Chondrocyte (in vitro differentiated cells): Measurements from ENCODE around the gene COL12A1. TPM values are rescaled to one million over a fixed set of nuclear protein-coding genes. Genes with fewer than 3 reads are reported as not detected.

Source experiments
- DNase-seq: peaks from one replicate; pipeline ENCODE4 v3.0.0; 2021; ENCODE audit warnings: mixed read lengths, low spot score
- H3K27ac Mint-ChIP-seq: one replicate; pipeline ENCODE4 v1.8.0; 2021; ENCODE audit warnings: mild to moderate bottlenecking, moderate library complexity, mixed read lengths; ENCODE audit not compliant: unreplicated experiment
- H3K27me3 Mint-ChIP-seq: 2 replicates; pipeline ENCODE4 v1.8.0; 2021; ENCODE audit warnings: low read depth, mixed read lengths
- H3K36me3 Mint-ChIP-seq: 2 replicates; pipeline ENCODE4 v1.8.0; 2021; ENCODE audit warnings: low read depth, mixed read lengths
- H3K4me1 Mint-ChIP-seq: 2 replicates; pipeline ENCODE4 v1.8.0; 2021; ENCODE audit warnings: low read depth, mild to moderate bottlenecking, mixed read lengths
- H3K4me3 Mint-ChIP-seq: one replicate; pipeline ENCODE4 v1.8.0; 2021; ENCODE audit warnings: mild to moderate bottlenecking, moderate library complexity, mixed read lengths; ENCODE audit not compliant: unreplicated experiment
- H3K9me3 Mint-ChIP-seq: 2 replicates; pipeline ENCODE4 v1.8.0; 2021; ENCODE audit warnings: low read depth, mixed read lengths
- total RNA-seq: library from RNA; stranded (reverse); gene quantifications from 3 replicates; pipeline ENCODE4 v1.2.1, GENCODE V29; 2021
- TF ChIP-seq, protein P1 (sequence below): fragments of 200-600 bp; sonication (generic); IDR thresholded peaks from 2 replicates; pipeline ENCODE4 v1.5.0; 2021; ENCODE audit warnings: antibody characterized with exemption, mild to moderate bottlenecking, moderate library complexity

COL12A1 gene
- total RNA-seq, 1 donor from 2014 or later: 2,073 TPM

DNA sequence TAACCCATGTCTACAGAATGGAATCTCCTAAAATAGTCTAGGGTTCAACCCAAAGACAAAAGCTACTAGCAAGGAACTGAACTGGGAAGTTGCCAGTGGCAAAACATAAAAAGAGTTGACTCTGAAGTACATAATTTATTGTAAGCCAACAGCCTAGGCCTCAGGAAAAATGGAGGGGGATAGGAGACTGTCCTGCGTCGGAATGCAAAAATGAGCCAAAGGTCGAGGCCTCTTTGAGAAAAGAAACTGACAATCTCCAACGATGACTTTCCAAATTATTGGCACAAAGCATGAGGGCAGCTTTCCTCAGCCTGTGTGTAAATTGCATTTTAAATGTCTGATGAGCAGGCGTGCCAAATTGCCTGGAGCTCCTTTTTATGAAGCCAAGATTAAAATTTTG, 2.1 kb downstream of the COL12A1 start:
- H3K4me1 Mint-ChIP-seq: peaks cover 66% of the 10 kb centered on the region
- peak overlapping the region; percentile 95 for H3K4me3 Mint-ChIP-seq
- DNase-seq: no peak

DNA sequence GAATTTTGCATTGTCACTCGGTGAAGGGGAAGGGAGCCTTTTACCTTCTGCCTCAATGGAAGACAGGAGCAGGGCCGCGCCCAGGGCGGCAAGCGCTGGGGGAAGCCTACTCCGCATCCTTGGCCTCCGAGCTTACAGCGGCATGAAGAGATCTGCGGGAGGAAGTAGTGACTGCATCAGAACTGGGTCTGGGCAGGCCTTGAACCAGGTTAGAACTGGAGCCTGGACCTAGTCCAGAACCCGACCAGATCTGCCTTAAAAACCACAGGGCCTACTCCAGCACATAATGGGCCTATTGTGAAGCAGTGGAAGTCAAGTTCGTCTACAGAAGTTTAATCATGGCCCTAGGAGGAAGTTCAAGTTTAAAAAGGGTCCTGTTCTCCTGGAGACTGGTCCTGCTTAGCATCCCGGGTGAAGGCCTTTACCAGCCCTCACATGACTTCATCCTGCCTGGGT, 3.1 kb downstream of the COL12A1 start:
- Mint-ChIP-seq H3K4me1 (peaks cover 64% of the 10 kb centered on the region), H3K27ac (peak overlapping the region; percentile 99), H3K27me3 (no peaks in the 10 kb centered on the region)

More for the DNA sequence above, 2.1 kb downstream of the COL12A1 start:
- no peaks in the 10 kb centered on the region for H3K27me3 Mint-ChIP-seq
- TF ChIP-seq, protein P1, sequence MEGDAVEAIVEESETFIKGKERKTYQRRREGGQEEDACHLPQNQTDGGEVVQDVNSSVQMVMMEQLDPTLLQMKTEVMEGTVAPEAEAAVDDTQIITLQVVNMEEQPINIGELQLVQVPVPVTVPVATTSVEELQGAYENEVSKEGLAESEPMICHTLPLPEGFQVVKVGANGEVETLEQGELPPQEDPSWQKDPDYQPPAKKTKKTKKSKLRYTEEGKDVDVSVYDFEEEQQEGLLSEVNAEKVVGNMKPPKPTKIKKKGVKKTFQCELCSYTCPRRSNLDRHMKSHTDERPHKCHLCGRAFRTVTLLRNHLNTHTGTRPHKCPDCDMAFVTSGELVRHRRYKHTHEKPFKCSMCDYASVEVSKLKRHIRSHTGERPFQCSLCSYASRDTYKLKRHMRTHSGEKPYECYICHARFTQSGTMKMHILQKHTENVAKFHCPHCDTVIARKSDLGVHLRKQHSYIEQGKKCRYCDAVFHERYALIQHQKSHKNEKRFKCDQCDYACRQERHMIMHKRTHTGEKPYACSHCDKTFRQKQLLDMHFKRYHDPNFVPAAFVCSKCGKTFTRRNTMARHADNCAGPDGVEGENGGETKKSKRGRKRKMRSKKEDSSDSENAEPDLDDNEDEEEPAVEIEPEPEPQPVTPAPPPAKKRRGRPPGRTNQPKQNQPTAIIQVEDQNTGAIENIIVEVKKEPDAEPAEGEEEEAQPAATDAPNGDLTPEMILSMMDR: no peak
- no peaks in the 10 kb centered on the region for H3K9me3 Mint-ChIP-seq
- peaks cover 29% of the 10 kb centered on the region for H3K36me3 Mint-ChIP-seq
- H3K27ac Mint-ChIP-seq: peak overlapping the region; percentile 99

DNA sequence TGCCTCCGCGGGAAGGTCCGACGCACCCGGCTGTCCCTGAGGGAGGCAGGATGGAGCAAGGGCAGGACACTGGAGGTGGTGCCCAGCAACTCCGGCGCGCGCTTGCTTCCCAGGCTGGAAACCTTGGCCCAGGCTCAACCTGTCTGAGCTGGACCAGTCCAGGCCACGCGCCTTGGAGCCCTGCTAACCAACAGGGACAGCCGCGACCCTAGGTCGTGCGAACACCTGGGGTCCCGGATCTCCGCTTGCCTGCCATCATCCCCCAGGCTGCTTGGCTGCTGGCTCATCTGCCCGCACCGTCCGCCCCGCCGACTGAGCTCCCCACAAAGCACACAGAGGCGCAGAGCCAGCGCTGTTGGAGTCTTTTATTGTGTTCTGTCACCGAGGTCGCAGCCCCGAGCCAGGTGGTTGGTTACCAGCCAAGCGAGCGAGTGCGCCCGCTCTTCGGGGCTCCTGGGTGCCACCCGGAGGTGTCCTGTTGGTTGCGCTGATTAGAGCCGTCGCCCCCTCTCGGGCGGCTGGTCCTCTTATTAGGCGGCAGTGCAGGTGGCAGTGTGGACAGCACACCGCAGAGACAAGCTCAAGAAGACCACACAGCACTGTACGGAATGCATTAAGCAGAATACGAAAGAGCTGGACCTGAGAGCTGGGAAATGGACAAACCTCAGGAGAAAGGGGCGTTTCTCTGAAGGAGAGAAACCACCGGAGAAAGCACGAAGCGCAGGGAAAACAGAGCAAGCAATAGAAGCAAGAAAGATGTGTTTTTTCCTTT, 3.8 kb downstream of the COL12A1 start:
- TF ChIP-seq, protein P1: peak; percentile 37
- H3K27me3 Mint-ChIP-seq: no peaks in the 10 kb centered on the region
- no peaks in the 10 kb centered on the region for H3K9me3 Mint-ChIP-seq
- peaks cover 33% of the 10 kb centered on the region for H3K36me3 Mint-ChIP-seq
- peak; percentile 90 for DNase-seq
- H3K4me1 Mint-ChIP-seq: peaks cover 63% of the 10 kb centered on the region
- peak overlapping the region; percentile 95 for H3K4me3 Mint-ChIP-seq
- H3K27ac Mint-ChIP-seq: peak overlapping the region; percentile 99

More for the DNA sequence above, 3.1 kb downstream of the COL12A1 start:
- DNase-seq: peak; percentile 52
- no peaks in the 10 kb centered on the region for H3K9me3 Mint-ChIP-seq
- TF ChIP-seq, protein P1: no peak
- peak overlapping the region; percentile 95 for H3K4me3 Mint-ChIP-seq
- H3K36me3 Mint-ChIP-seq: peaks cover 32% of the 10 kb centered on the region

DNA sequence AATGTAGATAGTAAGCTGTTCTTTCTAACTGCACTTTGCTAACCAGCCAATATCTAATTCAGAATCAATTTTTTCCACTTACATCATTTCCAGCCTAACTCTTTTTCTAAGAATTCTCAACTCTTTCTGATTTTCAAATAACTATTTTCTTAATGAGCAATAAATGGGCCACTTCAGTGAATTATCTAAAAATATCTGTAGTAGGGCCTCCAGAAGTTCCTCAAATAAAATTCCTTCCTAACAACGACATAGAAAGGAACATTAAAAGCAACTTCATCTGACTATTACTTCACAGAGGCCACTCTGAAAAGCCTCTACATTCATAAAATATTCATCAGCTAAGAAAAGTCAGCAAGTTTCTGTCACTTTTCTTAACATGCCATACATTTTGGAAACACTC, 4.8 kb downstream of the COL12A1 start:
- H3K9me3 Mint-ChIP-seq: no peaks in the 10 kb centered on the region
- peaks cover 65% of the 10 kb centered on the region for H3K4me1 Mint-ChIP-seq
- H3K4me3 Mint-ChIP-seq: peak overlapping the region; percentile 95
- H3K36me3 Mint-ChIP-seq: peaks cover 33% of the 10 kb centered on the region
- no peak for DNase-seq
- H3K27me3 Mint-ChIP-seq: no peaks in the 10 kb centered on the region
- peak overlapping the region; percentile 99 for H3K27ac Mint-ChIP-seq
- TF ChIP-seq, protein P1: no peak

DNA sequence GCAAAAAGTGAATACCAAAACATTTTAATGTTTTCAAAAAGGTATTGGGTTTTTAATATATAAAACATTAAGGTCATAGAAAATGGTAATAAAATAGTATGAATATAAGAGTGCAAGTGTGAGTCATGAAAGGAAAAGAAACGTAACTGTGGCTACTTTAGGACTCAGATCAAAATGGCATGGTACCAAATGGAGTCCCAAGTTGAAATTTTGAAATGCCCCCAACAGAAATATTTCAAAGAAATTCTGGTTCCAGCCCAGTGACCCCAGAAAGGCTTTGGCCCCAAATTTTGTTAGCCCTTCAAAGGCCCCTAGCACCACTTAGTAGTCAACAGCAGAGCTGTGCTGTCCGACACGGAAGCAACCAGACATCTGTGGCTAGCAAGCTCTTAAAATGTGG, 6.0 kb downstream of the COL12A1 start:
- H3K4me1 Mint-ChIP-seq: peaks cover 70% of the 10 kb centered on the region
- no peaks in the 10 kb centered on the region for H3K27me3 Mint-ChIP-seq
- TF ChIP-seq, protein P1: no peak
- H3K9me3 Mint-ChIP-seq: no peaks in the 10 kb centered on the region
- peak overlapping the region; percentile 58 for H3K4me3 Mint-ChIP-seq
- H3K27ac Mint-ChIP-seq: peak overlapping the region; percentile 91
- peaks cover 35% of the 10 kb centered on the region for H3K36me3 Mint-ChIP-seq
- DNase-seq: no peak
